Esophagus squamous epithelium (tissue), 4 donors: ENCODE measurements around the gene SLC44A3.

Source experiments
- POLR2A ChIP-seq, 4 donors: fragments of 450-650 bp; IDR thresholded peaks; one replicate each; pipeline ENCODE4 v1.6.1; 2017; ENCODE audit warnings: antibody characterized with exemption in 4 of 4, mild to moderate bottlenecking in 4 of 4, moderate library complexity in 3 of 4
- TF ChIP-seq, protein P1 (sequence below), 6 experiments: fragments of 450-650 bp in 4 of 6; fragments of 200-600 bp in 2 of 6; sonication (generic) in 2 of 6; IDR thresholded peaks; one replicate each; pipeline ENCODE4 v1.5.1; 2016 to 2019; ENCODE audit warnings: antibody characterized with exemption in 6 of 6, mild to moderate bottlenecking in 4 of 6, moderate library complexity in 4 of 6

GRCh38 chr1:94883691-94884090 lies 63.5 kb downstream of the SLC44A3 start:
- TF ChIP-seq POLR2A (IDR thresholded peaks at IDR 0.05) = no peak
- TF ChIP-seq, protein P1, sequence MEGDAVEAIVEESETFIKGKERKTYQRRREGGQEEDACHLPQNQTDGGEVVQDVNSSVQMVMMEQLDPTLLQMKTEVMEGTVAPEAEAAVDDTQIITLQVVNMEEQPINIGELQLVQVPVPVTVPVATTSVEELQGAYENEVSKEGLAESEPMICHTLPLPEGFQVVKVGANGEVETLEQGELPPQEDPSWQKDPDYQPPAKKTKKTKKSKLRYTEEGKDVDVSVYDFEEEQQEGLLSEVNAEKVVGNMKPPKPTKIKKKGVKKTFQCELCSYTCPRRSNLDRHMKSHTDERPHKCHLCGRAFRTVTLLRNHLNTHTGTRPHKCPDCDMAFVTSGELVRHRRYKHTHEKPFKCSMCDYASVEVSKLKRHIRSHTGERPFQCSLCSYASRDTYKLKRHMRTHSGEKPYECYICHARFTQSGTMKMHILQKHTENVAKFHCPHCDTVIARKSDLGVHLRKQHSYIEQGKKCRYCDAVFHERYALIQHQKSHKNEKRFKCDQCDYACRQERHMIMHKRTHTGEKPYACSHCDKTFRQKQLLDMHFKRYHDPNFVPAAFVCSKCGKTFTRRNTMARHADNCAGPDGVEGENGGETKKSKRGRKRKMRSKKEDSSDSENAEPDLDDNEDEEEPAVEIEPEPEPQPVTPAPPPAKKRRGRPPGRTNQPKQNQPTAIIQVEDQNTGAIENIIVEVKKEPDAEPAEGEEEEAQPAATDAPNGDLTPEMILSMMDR (IDR thresholded peaks at IDR 0.05) = no peak
